Upper lobe of left lung (tissue), 6 donors: ENCODE data around the gene NTPCR. TPM values are rescaled to one million over a fixed set of nuclear protein-coding genes. Genes with fewer than 3 reads are reported as not detected.

Experiments
- ATAC-seq, 2 donors: fragments of 200-7000 bp; cut with Tn5 transposase; one replicate each; pipeline ENCODE4 v1.9.1; 2022; ENCODE audit warnings: mild to moderate bottlenecking in 2 of 2, moderate library complexity in 2 of 2; ENCODE audit not compliant: low FRiP score in 2 of 2
- DNase-seq, 2 donors: peaks; one replicate each; pipeline ENCODE4 v3.0.0-alpha.2; 2019 to 2020
- H3K27ac ChIP-seq, 4 donors: fragments of 200-600 bp; sonication (generic); one replicate each; pipeline ENCODE4 v1.5.1; 2016 to 2019
- H3K27me3 ChIP-seq, 4 donors: fragments of 200-600 bp; sonication (generic); one replicate each; pipeline ENCODE4 v1.5.1; 2017 to 2019
- H3K36me3 ChIP-seq, 4 donors: fragments of 200-600 bp; sonication (generic); one replicate each; pipeline ENCODE4 v1.5.1; 2016 to 2019
- H3K4me1 ChIP-seq, 4 donors: fragments of 200-600 bp; sonication (generic); one replicate each; pipeline ENCODE4 v1.5.1; 2018 to 2019
- H3K4me3 ChIP-seq, 4 donors: fragments of 200-600 bp; sonication (generic); one replicate each; pipeline ENCODE4 v1.5.1; 2017 to 2019; ENCODE audit warnings: mild to moderate bottlenecking in 2 of 4, moderate library complexity in 1 of 4
- H3K9me3 ChIP-seq, 4 donors: fragments of 200-600 bp; sonication (generic); one replicate each; pipeline ENCODE4 v1.5.1; 2018 to 2019
- CTCF ChIP-seq, 6 experiments: fragments of 450-650 bp in 4 of 6; fragments of 200-600 bp in 2 of 6; sonication (generic) in 2 of 6; IDR thresholded peaks; one replicate each; pipeline ENCODE4 v1.5.1; 2016 to 2019; ENCODE audit warnings: antibody characterized with exemption in 6 of 6
- EP300 ChIP-seq, 4 donors: sonication (generic); formaldehyde crosslinking; IDR thresholded peaks; one replicate each; pipeline ENCODE4 v1.5.1; 2017; ENCODE audit warnings: antibody characterized with exemption in 4 of 4, control low read depth in 2 of 4
- POLR2A ChIP-seq, 4 donors: fragments of 450-650 bp; IDR thresholded peaks; one replicate each; pipeline ENCODE4 v1.5.1; 2016 to 2017; ENCODE audit warnings: antibody characterized with exemption in 4 of 4, mild to moderate bottlenecking in 2 of 4
- POLR2AphosphoS5 ChIP-seq, 2 donors: sonication (generic); formaldehyde crosslinking; IDR thresholded peaks; one replicate each; pipeline ENCODE4 v1.5.1; 2017; ENCODE audit warnings: antibody characterized with exemption in 2 of 2
- WGBS, 2 donors: methylation state at CpG; one replicate each; pipeline ENCODE4 v1.1.5; 2017 to 2018; 5-methylcytosine and 5-hydroxymethylcytosine counted together
- total RNA-seq, 6 donors: library from RNA; depleted of rRNA in 4 of 6; stranded (reverse); fragments of >200 nt in 4 of 6; gene quantifications; one replicate each; pipeline versions ENCODE4 v1.1.0 to v1.2.1, GENCODE V29; 2016 to 2021
- donor health status: DM: no; HTN: no; CAD: no; lungs with moderate emphysema.
- donor health status: DM: no; HTN: yes; CAD: no; lungs with severe emphysema.

NTPCR gene
- total RNA-seq, 6 donors from 2014 or later, result 15.2 to 35.5 (median 21.2) TPM

GRCh38 chr1:233020426-233020825, 70.0 kb downstream of the NTPCR start:
- peaks cover 0 to 8% (median 0%) of the 10 kb centered on the region in 4 donors for H3K4me1 ChIP-seq
- DNase-seq, result no peak
- H3K27ac ChIP-seq, result no peak overlapping the region
- WGBS, 2 donors, result 40 to 64% methylated on average over 8 of the region's 8 CpGs
- H3K36me3 ChIP-seq, result no peaks in the 10 kb centered on the region
- H3K27me3 ChIP-seq, result no peaks in the 10 kb centered on the region
- H3K9me3 ChIP-seq, result no peaks in the 10 kb centered on the region
- H3K4me3 ChIP-seq, result no peak overlapping the region
- peak in 1 of 2 donors; percentile 46 for ATAC-seq
- TF ChIP-seq EP300 (IDR thresholded peaks at IDR 0.05), result no peak
- no peak for TF ChIP-seq CTCF (IDR thresholded peaks at IDR 0.05)
- no peak for TF ChIP-seq POLR2A (IDR thresholded peaks at IDR 0.05)
- no peak for TF ChIP-seq POLR2AphosphoS5 (IDR thresholded peaks at IDR 0.05)

GRCh38 chr1:233022246-233022645, 71.8 kb downstream of the NTPCR start:
- no peak for ATAC-seq
- Histone ChIP-seq H3K27ac (no peak overlapping the region), H3K9me3 (no peaks in the 10 kb centered on the region), H3K4me1 (peaks cover 0 to 8% (median 0%) of the 10 kb centered on the region in 4 donors), H3K36me3 (no peaks in the 10 kb centered on the region), H3K4me3 (no peak overlapping the region), H3K27me3 (no peaks in the 10 kb centered on the region)
- DNase-seq, result no peak
- no peak for TF ChIP-seq POLR2AphosphoS5 (IDR thresholded peaks at IDR 0.05)
- TF ChIP-seq CTCF (IDR thresholded peaks at IDR 0.05), result no peak
- TF ChIP-seq POLR2A (IDR thresholded peaks at IDR 0.05), result no peak
- TF ChIP-seq EP300 (IDR thresholded peaks at IDR 0.05), result no peak
- WGBS, 2 donors, result 82 to 92% methylated on average over 2 of the region's 2 CpGs

GRCh38 chr1:233024199-233024598, 73.8 kb downstream of the NTPCR start:
- H3K36me3 ChIP-seq, result no peaks in the 10 kb centered on the region
- no peaks in the 10 kb centered on the region for H3K27me3 ChIP-seq
- H3K4me1 ChIP-seq, result peaks cover 0 to 8% (median 0%) of the 10 kb centered on the region in 4 donors
- no peaks in the 10 kb centered on the region for H3K9me3 ChIP-seq
- H3K4me3 ChIP-seq, result no peak overlapping the region
- TF ChIP-seq POLR2AphosphoS5 (IDR thresholded peaks at IDR 0.05), result no peak
- DNase-seq (no peak), ATAC-seq (no peak)
- H3K27ac ChIP-seq, result no peak overlapping the region
- WGBS, 2 donors, result 81 to 84% methylated on average over 9 of the region's 9 CpGs

- no peak for ATAC-seq
- H3K36me3 ChIP-seq, result no peaks in the 10 kb centered on the region
- H3K4me1 ChIP-seq, result peaks cover 0 to 8% (median 0%) of the 10 kb centered on the region in 4 donors
- H3K9me3 ChIP-seq, result no peaks in the 10 kb centered on the region
- H3K27me3 ChIP-seq, result no peaks in the 10 kb centered on the region
- no peak overlapping the region for H3K27ac ChIP-seq
- WGBS, 2 donors, result 57 to 58% methylated on average over 10 to 12 of the region's 12 CpGs
- TF ChIP-seq EP300 (IDR thresholded peaks at IDR 0.05) (no peak), CTCF (IDR thresholded peaks at IDR 0.05) (peak in 5 of 6 experiments; percentile 14 to 55 (median 44))
- no peak overlapping the region for H3K4me3 ChIP-seq
- peak in 1 of 2 donors; percentile 40 for DNase-seq
These were observed 74.7 kb downstream of the NTPCR start for GRCh38 chr1:233025157-233025556.

GRCh38 chr1:233025567-233025966, 75.2 kb downstream of the NTPCR start:
- DNase-seq (no peak), ATAC-seq (no peak)
- Histone ChIP-seq H3K4me1 (peaks cover 0 to 8% (median 0%) of the 10 kb centered on the region in 4 donors), H3K9me3 (no peaks in the 10 kb centered on the region), H3K36me3 (no peaks in the 10 kb centered on the region), H3K27ac (no peak overlapping the region), H3K27me3 (no peaks in the 10 kb centered on the region), H3K4me3 (no peak overlapping the region)
- 82 to 83% methylated on average over 2 of the region's 2 CpGs for WGBS, 2 donors
- TF ChIP-seq CTCF (IDR thresholded peaks at IDR 0.05) (peak in 1 of 6 experiments; percentile 6), POLR2A (IDR thresholded peaks at IDR 0.05) (no peak)
